Measurements from ENCODE around the gene SDCCAG8. TPM values are rescaled to one million over a fixed set of nuclear protein-coding genes. Genes with fewer than 3 reads are reported as not detected.

Gene SDCCAG8
- total RNA-seq, 1 donor from 2014 or later: 29.4 TPM

- peak; percentile 90 for DNase-seq (ENCODE audit: low read depth)
These were observed 226.5 kb downstream of the SDCCAG8 start for GRCh38 chr1:243482141-243483022.

GRCh38 chr1:243483071-243483771 lies 227.4 kb downstream of the SDCCAG8 start:
- DNase-seq (ENCODE audit: low read depth): no peak

GRCh38 chr1:243483952-243484351 lies 228.1 kb downstream of the SDCCAG8 start:
- no peak for DNase-seq (ENCODE audit: low read depth)

DNA sequence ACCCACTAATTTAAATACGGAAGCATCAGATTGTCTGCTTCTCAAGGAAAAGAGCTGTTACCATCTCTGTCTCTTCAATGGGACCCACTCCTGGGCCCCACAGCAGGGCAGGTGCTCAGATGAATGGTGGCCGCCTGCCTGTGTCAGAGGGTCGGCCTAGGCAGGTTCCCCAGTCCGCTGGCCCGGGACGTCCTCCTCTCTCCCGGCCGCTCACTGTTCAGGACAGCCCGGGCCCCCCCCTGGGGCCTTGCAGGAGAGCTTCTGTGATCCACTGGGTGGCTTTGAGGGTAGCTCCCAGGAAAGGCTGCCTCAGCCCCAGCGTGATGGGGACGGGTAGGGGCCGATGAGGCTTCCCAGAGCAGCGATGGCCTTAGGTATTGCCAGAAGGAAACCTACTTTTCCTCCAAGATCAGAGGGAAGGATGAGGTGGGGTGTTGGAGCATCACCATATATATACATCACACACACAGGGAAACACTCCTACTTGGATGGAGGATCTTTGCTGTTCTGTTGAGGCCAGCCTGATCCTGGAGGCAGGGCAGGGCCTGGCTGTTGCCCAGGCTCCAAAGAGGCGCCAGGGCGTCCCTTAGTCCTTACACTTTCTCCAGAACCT lies 231.3 kb downstream of the SDCCAG8 start:
- DNase-seq (ENCODE audit: low read depth): no peak

DNA sequence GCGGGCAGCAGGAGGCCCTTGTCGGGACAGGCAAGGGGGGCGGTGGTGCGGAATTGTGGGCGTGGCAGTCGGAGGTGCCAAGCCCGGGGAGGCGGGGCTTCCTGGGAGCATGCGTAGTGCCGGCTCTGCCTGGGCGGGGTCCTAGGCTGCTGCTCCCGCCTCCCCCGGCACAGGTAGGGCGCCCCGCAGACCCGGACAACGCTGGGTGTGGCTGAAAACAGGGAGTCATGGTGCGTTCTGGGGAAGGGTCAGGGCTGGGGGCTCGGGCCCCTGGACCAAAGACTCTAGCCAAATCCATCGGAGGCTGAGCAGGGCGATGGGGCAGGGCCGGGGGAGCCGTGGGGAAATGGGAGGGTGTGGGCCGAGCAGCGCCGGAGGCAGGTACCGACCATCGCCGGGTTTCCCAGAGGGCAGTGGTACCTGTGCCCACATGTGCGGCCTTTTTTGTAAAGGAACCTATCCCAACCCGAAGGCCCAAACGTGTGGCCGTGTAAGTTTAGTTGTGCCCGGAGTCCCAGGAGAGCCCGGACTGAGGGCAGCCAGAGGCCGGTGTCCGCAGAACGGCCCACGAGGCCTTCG lies 231.9 kb downstream of the SDCCAG8 start:
- DNase-seq (ENCODE audit: low read depth): no peak

DNA sequence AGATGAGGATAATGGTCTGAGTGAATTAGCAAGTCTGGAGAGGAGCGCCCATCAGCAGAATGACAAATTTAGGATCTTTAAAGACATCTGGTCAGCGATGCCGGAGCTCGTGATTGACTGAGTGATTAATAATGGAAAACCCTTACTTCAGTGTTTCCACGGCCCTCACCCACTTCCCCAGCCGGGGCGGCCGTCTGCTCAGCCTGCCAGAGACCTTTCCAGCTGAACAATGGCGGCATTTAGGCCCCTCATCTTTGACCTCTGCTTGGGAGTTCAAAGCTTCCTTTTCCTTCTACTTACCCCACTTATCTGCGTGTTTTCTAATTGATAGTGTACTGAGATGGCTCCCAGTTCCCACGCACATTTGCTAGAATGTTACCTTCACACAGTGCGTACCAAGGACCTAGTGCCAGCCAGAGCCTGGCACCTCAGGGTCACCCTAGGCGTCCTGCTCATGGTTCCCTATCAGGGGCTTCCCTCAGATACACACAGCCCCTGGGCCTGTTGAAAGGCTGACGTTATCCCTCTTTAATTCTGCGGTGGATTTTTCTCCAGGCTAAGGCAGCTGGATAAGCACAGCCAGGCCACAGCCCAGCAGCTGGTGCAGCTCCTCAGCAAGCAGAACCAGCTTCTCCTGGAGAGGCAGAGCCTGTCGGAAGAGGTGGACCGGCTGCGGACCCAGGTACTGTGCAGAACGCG lies 232.8 kb downstream of the SDCCAG8 start:
- DNase-seq (ENCODE audit: low read depth): no peak

- DNase-seq (ENCODE audit: low read depth): no peak
These were observed 233.3 kb downstream of the SDCCAG8 start for GRCh38 chr1:243489158-243489527.

GRCh38 chr1:243489681-243490546 lies 234.1 kb downstream of the SDCCAG8 start:
- no peak for DNase-seq (ENCODE audit: low read depth)

DNA sequence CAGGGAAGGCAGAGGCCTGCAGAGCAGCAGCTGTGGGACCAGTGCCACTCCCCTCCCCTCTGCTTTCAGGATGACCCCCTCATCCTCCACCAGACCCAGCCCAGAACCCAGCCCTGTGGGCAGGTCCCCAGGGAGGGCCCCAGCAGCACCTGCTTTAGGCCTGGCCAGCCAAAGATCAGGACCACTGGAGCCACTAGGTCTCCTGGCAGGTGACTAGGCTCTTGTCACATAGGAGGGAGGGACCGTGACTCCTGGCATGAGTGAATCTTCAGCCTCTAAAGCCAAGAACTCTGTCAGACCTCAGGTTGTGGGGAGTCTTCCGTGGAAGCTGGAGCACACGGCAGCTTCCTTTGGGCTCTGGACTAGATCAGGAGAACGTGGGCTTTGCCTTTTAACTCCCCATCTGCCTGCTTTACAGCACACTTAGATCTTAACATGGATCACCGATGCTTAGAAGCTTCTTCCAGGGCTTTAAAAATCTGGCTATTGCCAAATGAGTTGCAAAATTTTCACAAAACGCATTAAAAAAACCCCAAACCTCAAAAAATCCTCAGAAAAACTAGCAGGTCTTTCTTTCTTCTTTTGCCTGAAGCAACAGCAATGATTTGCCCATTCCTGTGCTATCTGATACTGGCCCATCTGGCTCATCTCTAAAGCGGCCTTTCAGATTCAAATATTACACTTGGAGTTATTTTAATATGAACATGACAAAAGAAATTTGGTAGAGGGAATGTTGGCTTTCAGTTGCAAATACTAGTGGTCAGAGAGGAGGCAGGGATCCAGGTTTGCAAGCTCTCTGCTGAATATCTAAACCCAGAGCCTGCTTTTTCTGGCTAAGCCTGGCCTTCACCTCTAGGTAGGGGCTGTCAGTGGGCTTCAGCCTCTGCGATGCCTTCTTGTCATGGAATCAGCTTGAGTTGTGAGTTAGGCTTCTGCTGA lies 235.2 kb downstream of the SDCCAG8 start:
- DNase-seq (ENCODE audit: low read depth): peak; percentile 57

DNA sequence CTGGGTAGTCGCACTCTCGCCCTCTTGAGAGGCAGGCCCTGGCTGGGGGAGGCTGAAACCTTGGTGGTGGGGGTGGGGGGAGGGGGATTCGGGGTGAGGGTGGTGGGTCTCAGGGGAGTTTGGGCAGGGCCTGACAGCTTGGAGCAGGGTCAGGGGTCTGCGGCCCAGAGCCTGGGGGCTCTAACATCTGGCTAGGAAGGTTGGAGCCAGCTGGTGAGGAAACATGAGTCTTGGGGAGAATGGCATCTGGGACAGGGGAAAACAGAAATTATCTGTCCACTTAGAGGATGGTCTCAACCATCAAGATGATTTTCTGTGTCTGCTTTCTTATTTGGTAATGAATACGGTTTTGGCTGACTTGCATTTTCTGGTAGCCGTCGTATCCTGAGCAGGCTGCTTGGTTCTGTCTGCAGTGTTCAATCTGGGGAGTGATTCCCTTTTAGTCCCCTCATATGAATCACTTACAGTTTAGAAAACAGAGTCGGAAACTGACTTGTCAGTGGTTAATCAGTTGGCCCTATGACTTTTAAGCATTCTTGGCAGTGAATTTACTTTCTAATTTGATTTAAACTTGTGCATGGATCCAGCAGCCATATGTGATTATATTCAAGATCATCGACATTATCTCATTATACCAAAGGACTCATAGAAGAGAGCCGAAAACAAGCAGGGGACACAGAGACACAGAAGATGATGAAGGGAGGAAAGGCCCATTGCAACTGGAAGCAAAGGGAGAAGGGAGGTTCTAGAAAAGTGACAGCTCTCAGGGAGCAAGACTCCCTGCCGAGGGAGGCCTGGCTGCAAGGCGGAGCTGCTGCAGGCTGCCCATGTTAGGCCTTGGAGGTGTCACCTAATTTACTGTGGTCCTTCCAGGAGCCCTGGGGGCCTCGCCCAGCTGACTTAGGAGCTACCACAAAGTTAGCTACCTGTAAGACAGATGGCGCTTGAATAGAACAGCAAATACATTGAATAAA lies 237.6 kb downstream of the SDCCAG8 start:
- DNase-seq (ENCODE audit: low read depth): no peak

- no peak for DNase-seq (ENCODE audit: low read depth)
These were observed 239.0 kb downstream of the SDCCAG8 start for GRCh38 chr1:243494741-243495431.

- peak; percentile 63 for DNase-seq (ENCODE audit: low read depth)
These were observed 239.8 kb downstream of the SDCCAG8 start for GRCh38 chr1:243495442-243496186.

DNA sequence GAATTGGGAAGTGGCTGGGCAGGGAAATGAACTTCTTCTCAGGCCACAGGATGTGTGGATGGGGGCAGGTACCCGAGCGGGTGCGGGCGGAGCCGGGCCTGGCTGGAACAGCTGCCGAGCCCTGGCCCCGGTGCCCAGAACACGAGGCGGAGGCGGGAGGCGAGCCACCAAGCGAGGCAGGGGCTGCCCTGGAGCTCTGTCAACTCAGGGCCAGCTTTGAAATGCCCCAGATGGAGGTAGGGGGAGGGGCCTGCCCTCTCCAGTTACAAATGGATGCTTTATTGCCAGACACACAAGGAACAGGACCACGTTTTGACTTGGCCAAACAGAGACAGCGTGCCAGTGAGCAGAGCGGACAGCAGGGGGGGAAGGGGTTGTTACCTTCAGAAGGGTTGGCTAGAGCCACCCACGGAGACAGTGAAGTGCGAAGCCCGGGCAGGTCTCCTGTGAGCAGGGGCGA lies 240.4 kb downstream of the SDCCAG8 start:
- DNase-seq (ENCODE audit: low read depth): no peak

DNA sequence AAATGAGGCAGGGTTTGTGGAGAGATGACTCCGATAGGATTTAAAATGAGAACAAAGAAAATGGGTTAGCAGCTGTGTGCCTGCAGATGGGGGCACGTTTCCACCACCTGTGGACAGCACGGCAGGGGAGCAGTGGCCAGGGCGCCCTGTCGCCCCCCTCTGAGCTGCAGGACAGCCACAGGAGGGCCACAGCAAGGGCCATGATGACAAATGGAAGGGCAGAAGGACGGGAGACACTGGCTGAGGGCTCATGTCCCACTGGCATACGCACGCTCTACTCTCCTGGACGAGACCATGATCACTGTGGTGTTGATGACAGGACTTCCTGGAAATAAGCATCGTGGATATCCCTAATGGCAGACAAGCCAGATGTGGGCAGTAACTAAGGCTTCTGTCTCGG lies 241.0 kb downstream of the SDCCAG8 start:
- no peak for DNase-seq (ENCODE audit: low read depth)

DNA sequence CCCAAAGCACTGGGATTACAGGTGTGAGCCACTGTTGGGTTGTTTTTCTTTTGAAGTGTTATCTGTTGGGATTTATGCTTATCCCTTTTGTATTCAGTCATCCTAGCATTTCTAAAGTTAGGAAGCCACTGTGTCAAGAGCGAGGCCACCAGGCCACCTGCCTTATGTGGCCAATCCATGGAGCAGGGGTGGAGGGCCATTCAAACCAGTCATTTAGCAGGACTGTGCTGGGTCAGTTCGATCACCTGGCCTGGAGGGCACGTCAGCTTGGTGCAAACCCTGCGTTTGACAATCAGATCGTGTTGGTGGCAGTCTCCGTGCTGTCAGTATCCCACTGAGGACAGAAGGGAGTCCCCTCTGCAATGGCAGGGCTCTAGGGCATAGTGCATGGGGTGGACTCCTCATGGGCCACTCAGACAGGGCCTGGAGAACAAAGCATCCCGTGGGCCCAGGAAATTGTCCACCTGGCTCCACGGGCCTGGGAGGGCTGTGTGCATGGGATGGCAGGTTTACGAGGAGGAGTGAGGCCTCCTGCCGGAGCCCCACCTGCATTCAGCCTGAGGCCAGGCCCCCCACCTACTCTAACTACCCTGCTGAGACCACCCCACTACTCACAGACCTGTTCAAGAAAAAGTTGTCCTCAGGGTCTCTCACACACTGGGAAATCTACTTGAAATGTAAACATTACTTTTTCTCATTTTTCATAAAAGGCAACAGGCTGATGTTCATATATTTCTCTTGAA lies 242.3 kb downstream of the SDCCAG8 start:
- DNase-seq (ENCODE audit: low read depth): no peak

- no peak for DNase-seq (ENCODE audit: low read depth)
These were observed 243.4 kb downstream of the SDCCAG8 start for GRCh38 chr1:243499248-243499647.

Measured in myocyte (in vitro differentiated cells).